Lower leg skin (tissue), 4 donors: ENCODE results near the gene FILIP1. TPM values are rescaled to one million over a fixed set of nuclear protein-coding genes. Genes with fewer than 3 reads are reported as not detected.

Experiments
- DNase-seq, 2 donors: peaks; one replicate each; pipeline ENCODE4 v3.0.0-alpha.2; 2019; ENCODE audit warnings: low spot score in 2 of 2
- H3K4me3 ChIP-seq: fragments of 200-600 bp; sonication (generic); 2 replicates; pipeline ENCODE4 v1.5.1; 2017; ENCODE audit warnings: mild to moderate bottlenecking, low read depth; ENCODE audit not compliant: poor library complexity, severe bottlenecking
- POLR2A ChIP-seq, 2 donors: fragments of 450-650 bp; IDR thresholded peaks; one replicate each; pipeline ENCODE4 v1.6.1; 2016 to 2017; ENCODE audit warnings: antibody characterized with exemption in 2 of 2, mild to moderate bottlenecking in 1 of 2, moderate library complexity in 1 of 2
- WGBS, 2 donors: methylation state at CpG; one replicate each; pipeline ENCODE4 v1.1.5; 2018; 5-methylcytosine and 5-hydroxymethylcytosine counted together
- intact Hi-C: fragments of 100-400 bp; cut with DNase I; formaldehyde crosslinking; loops from one replicate; pipeline ENCODE4 v1.15.0; 2023; ENCODE audit warnings: low total_unique reads
- total RNA-seq, 4 donors: library from RNA; depleted of rRNA; stranded (reverse); fragments of >200 nt; gene quantifications; one replicate each; pipeline ENCODE4 v1.1.0, GENCODE V29; 2016
- TF ChIP-seq, protein P1 (sequence below), 3 donors: fragments of 450-650 bp; IDR thresholded peaks; one replicate each; pipeline ENCODE4 v1.5.1; 2016; ENCODE audit warnings: antibody characterized with exemption in 3 of 3, mild to moderate bottlenecking in 3 of 3, moderate library complexity in 2 of 3

FILIP1 gene
- total RNA-seq, 4 donors from 2014 or later: 0.38 to 1.6 (median 0.92) TPM

DNA sequence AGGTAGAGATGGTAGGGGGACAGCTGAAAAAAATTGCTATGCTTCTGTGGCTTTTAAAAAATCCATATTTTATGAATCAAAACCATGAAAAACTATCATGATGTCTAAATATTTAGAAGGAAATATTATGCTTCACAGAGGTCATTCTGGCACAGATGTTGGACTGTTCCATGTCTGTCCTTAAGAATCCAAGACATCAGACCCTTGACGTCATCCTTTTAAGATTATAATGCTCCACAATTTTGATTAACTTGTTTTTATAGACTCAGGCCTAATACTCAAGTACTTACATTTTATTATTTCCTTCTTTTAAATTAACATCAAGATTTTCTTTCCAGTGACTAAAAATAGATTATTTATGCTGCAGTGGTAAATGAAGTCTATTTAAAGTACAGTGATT, 29.7 kb downstream of the FILIP1 start:
- intact Hi-C loops: no loop called here
- 30 to 43% methylated on average over 1 of the region's 1 CpG for WGBS, 2 donors

DNA sequence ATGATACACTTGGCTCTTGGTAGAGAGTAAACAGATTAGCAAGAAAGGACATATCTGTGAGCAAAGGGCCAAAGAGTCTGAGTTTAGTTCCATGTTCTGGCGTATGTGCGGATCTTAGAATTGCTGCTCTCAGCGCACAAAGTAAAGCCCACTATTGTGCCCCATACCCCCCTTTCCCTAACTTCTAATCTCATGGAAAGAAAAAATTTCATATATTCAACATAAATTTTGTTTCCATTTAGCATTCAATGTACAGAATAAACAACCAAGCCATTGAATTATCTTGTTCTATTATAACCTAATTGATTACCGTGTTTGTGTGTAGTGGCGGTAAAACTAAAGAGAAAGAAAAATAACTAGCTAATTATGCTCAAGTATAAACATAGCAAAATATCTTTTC, 30.5 kb downstream of the FILIP1 start:
- WGBS, 2 donors: 90 to 92% methylated on average over 5 of the region's 5 CpGs
- intact Hi-C loops: no loop called here
- no peak for DNase-seq
- TF ChIP-seq, protein P1, sequence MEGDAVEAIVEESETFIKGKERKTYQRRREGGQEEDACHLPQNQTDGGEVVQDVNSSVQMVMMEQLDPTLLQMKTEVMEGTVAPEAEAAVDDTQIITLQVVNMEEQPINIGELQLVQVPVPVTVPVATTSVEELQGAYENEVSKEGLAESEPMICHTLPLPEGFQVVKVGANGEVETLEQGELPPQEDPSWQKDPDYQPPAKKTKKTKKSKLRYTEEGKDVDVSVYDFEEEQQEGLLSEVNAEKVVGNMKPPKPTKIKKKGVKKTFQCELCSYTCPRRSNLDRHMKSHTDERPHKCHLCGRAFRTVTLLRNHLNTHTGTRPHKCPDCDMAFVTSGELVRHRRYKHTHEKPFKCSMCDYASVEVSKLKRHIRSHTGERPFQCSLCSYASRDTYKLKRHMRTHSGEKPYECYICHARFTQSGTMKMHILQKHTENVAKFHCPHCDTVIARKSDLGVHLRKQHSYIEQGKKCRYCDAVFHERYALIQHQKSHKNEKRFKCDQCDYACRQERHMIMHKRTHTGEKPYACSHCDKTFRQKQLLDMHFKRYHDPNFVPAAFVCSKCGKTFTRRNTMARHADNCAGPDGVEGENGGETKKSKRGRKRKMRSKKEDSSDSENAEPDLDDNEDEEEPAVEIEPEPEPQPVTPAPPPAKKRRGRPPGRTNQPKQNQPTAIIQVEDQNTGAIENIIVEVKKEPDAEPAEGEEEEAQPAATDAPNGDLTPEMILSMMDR (IDR thresholded peaks at IDR 0.05): no peak
- no peak for TF ChIP-seq POLR2A (IDR thresholded peaks at IDR 0.05)
- no peak overlapping the region for H3K4me3 ChIP-seq

More for the DNA sequence above, 29.7 kb downstream of the FILIP1 start:
- DNase-seq: no peak
- no peak overlapping the region for H3K4me3 ChIP-seq
- TF ChIP-seq, protein P1 (IDR thresholded peaks at IDR 0.05): no peak
- no peak for TF ChIP-seq POLR2A (IDR thresholded peaks at IDR 0.05)

DNA sequence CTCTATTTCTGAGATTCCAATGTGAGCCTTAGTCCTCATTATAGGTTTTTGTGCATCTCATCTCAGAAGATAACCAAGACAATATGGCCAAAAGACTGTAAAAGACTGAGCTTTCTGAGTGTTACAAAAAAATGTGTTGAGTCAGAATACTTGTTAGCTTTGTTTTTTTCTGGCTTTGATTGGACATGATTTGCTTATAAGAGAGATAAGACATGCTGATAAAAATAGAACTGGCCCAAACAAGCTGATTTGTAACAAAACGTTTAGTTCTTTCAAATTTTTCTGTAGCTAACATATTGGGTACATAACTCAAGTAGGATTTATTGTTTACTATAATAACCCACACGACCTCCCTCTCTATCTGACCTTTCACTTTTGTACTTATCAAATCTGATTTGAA, 32.9 kb downstream of the FILIP1 start:
- 28 to 30% methylated on average over 2 of the region's 2 CpGs for WGBS, 2 donors
- DNase-seq: no peak
- intact Hi-C loops: no loop called here
- H3K4me3 ChIP-seq: no peak overlapping the region
- no peak for TF ChIP-seq POLR2A (IDR thresholded peaks at IDR 0.05)
- TF ChIP-seq, protein P1 (IDR thresholded peaks at IDR 0.05): no peak

DNA sequence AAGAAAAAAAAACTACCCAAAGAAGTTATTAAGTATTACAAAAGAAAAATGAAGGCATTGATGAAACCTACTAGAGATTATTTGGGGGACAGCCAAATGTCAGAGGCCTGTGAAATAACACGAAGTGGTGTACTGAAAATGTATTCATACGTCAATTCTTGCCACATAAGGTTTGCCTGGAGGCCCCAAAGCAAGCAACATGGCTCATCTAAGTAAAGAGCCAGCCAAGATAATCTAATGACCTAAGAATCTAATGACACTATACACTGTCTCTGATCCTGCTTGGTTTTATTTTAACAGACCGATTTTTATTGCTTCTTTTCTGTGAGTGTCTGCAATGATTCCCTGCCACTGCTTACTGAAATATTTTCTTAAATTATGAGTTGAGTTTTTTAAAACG, 34.7 kb downstream of the FILIP1 start:
- intact Hi-C loops: no loop called here
- no peak overlapping the region for H3K4me3 ChIP-seq
- DNase-seq: peak in 1 of 2 donors; percentile 45
- TF ChIP-seq, protein P1 (IDR thresholded peaks at IDR 0.05): no peak
- no peak for TF ChIP-seq POLR2A (IDR thresholded peaks at IDR 0.05)
- WGBS, 2 donors: 28 to 37% methylated on average over 4 of the region's 4 CpGs

DNA sequence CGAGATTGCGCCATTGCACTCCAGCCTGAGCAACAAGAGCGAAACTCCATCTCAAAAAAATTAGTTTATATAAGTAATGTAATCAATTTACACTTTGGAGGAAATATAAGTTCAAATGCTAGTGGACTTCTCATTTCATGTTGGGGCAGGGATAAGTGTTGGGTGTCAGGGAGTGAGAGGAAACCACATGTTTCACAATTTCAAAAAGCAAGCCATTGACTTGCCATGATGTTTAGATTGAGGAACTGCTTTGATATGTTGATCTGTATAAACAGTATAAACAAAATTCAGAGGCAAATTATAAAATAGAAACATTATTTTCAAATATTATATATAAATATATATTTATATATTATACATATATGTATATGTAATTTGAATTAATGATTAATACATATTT, 42.7 kb downstream of the FILIP1 start:
- DNase-seq: no peak
- TF ChIP-seq, protein P1 (IDR thresholded peaks at IDR 0.05): no peak
- no peak for TF ChIP-seq POLR2A (IDR thresholded peaks at IDR 0.05)
- 97 to 100% methylated on average over 3 of the region's 3 CpGs for WGBS, 2 donors
- intact Hi-C loops: no loop called here
- no peak overlapping the region for H3K4me3 ChIP-seq

DNA sequence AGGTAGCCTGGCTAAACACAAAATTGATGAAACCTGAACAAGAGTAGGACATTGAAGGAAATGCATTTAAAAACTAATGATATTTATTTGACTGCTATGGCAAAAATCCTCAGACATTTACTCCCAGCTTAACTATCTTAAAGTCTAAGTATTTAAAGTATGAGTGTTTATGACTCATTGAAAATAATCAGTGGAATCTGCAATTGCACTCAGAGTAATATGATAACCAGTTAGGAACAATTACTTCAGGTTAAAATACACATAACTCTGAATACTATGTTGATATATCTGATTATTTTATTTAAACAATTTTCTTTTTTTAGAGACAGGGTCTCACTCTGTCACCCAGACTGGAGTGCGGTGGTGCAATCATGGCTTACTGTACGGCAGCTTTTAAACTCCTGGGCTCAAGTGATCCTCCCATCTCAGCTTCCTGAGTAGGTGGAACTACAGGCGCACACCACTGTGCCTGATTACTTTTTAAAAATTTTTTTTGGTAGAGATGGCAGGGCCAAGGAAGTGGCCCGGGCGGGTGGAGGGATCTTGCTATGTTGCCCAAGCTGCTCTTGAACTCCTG, 43.9 kb downstream of the FILIP1 start:
- intact Hi-C loops: no loop called here
- no peak for TF ChIP-seq POLR2A (IDR thresholded peaks at IDR 0.05)
- TF ChIP-seq, protein P1 (IDR thresholded peaks at IDR 0.05): no peak
- 85 to 95% methylated on average over 5 of the region's 5 CpGs for WGBS, 2 donors
- no peak for DNase-seq
- no peak overlapping the region for H3K4me3 ChIP-seq
